ENCODE data around the gene RABGAP1L.
"Not testable (repeated sequence)": the region's sequence is repeated elsewhere in the genome, so short reads cannot be mapped to it uniquely, and the experiment has no call there.

RABGAP1L gene

DNA sequence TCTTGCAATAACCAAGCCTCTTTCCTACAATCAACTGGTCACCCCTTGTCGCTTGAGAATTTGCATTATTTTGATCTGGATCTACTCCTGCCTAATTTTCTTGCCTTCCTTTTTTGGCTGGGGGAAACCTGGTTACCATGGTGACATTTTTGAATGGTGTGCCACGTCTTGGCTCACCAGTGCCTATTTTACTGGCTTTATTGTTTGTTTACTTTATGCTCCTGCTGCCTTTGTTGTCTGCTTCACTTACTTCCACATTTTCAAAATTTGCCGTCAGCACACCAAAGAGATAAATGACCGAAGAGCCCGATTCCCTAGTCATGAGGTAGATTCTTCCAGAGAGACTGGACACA, 289.2 kb downstream of the RABGAP1L start:
- no peak for DNase-seq (ENCODE audit: low spot score)

- DNase-seq (ENCODE audit: low spot score), result peak; percentile 60
Observed at GRCh38 chr1:174448974-174449373, 289.7 kb downstream of the RABGAP1L start.

DNA sequence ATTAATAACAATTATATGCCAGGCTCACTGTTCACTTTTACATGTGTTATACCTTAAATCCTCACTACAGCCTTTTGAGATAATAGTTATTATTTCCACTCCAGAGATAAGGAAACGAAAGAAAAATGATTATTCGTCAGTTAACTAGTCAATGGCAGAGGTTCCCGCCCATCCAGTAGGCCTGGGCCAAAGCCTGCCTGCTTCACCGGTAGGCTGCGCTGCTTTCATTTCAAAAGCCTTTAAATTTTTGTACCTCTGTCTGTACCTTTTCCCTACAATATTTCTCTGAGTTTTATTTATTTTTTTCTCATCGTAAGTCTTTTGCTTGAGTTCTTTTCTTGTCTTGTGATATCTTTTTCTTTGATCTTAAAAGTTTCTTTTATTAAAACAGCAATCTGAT, 292.1 kb downstream of the RABGAP1L start:
- DNase-seq (ENCODE audit: low spot score), result no peak

- DNase-seq (ENCODE audit: low spot score), result no peak
Observed at GRCh38 chr1:174465855-174466254, 306.5 kb downstream of the RABGAP1L start.

DNA sequence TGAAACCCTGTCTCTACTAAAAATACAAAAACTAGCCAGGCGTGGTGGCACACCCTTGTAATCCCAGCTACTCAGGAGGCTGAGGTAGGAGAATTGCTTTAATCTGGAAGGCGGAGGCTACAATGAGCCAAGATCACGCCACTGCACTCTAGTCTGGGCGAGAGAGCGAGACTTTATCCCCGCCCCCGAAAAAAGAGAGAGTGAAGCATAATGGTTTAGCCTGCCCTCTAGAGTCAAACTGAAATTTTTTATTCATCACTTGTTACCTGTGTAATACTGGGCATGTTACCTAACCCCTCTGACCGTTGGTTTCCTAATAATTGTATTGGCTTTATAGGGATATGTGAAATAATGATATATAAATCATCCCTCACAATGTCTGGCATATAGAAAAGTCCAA, 307.3 kb downstream of the RABGAP1L start:
- DNase-seq (ENCODE audit: low spot score), result no peak

DNA sequence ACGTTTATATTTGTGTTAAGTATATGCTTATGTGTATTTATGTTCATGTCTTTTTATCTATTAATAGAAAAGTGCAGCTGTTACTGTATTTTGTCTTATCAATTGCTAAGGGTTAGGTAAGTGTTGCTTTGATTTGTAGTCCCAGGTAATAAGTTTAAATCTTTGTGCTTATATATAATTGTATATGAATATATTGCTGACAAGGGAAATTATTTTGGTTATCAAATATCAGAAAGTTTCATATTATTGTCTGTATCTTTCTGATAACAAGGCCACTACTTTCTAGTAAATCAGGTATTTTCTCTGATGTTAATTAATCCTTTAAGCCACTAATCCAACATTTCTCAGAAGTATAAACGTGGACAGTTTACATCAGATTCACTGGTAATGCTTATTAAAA, 309.7 kb downstream of the RABGAP1L start:
- DNase-seq (ENCODE audit: low spot score), result no peak

DNA sequence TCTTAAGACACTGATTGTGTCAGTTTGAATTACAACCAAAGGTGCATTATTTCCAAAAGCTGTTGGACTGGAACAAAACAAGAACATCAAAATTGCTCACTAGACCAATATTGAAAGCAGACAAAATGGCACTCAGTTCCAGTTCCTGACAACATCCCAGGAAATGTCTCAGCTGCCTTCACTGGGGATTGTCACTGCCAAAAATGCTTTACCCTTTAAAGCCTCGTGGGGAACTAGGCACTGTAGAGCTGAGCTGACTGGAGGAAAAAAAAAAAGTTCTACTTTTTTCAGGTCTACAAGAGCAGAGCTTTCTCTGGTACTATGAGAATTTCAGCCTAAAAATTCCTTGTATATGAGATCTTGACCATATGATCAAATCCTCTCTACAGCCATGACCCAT, 310.4 kb downstream of the RABGAP1L start:
- DNase-seq (ENCODE audit: low spot score), result no peak

DNA sequence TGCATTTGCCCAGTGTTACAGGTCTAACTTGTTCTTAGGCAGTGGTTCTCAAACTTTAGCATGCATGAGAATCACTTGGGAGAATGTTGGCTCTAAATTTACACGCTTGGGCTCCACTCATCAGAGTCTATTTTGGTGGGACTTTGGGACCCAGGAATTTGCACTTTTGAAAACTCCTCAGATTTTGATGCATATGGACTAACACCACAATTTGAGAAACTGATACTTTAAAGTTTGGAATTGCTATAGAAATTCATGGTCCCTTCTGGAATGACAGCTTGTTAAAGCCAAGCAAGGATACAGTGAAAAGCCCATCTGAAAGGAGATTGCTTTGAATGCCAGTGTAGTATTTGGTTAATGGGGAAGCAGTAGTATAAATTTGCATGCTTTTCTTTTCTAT, 320.0 kb downstream of the RABGAP1L start:
- no peak for DNase-seq (ENCODE audit: low spot score)

- DNase-seq (ENCODE audit: low spot score), result no peak
Observed at GRCh38 chr1:174480324-174480723, 321.0 kb downstream of the RABGAP1L start.

DNA sequence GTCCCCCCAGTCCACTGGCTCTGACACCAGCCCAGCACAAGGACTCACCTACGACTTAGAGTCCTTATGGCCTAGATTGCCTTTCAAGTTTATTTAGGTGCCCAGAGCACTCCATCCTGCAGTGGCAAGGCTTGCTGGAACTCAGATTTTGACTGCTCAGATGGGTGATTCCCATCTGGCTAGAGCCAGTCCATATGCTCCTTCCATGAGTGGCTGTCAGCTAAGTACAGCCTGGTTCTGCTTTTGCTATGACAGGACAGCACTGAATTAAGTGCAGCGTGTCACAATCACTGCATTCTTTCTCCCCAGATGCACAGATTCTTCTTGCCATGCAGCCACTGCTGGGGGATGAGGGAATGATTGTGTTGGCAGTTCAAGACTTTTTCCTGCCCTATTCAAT, 332.3 kb downstream of the RABGAP1L start:
- DNase-seq (ENCODE audit: low spot score), result no peak

DNA sequence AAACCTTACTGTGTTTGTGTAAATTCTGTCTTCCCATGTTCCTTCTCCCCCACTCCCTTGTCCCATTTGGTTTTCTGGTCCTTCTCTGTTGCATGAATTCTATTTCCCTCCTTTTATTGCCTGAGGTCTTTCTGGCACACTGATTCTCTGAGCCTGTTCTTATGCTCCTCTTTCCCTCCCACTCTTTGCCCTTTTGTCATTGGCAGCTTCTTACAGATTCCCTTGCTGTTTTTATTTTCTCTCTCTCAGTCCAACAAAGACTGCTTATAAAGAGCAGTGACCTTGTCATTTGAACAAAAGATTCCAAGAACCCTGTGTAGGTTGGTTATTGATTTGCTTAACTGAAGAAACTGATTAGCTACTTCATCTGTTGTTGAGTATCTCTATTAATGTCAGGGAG, 338.2 kb downstream of the RABGAP1L start:
- DNase-seq (ENCODE audit: low spot score), result no peak

- DNase-seq (ENCODE audit: low spot score), result not testable (repeated sequence)
Observed at GRCh38 chr1:174516755-174517154, 357.4 kb downstream of the RABGAP1L start.

DNA sequence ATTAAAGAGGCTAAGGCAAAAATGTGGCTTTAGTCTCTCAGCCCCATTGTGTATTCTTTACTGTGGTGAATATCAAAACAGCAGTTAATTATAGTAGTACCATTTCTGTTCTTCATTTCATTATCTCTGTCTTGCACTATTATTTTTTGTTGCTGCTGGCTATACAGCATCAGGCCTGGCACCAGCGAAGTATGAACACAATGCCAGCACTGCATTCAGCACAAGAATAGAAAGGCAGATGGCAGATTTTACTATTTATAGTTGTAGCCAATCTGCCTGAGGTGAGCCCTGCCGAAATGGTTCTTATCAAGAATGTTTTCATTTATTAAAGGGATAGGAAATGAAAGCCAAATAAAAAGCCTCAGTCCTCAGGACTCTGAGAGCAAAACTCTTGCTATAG, 360.5 kb downstream of the RABGAP1L start:
- DNase-seq (ENCODE audit: low spot score), result no peak

- DNase-seq (ENCODE audit: low spot score), result no peak
Observed at GRCh38 chr1:174531751-174532150, 372.4 kb downstream of the RABGAP1L start.

DNA sequence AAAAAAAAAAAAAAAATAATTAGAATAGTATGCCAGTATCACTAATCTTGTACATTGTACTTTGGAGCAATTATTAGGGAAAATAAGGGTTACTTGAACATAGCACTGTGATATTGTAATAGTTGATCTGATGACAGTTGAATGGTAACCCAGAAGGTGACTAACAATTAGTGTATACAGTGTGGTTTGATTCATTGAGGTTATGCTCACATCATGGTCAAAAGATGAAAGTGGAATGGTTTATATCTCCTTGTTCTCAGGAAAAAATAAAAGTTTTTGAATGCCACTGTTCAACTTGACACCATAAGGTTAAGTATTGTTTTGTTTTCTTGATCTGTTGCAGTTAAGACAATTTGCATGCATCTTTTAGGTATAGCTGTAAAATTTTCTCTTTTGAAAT, 375.5 kb downstream of the RABGAP1L start:
- no peak for DNase-seq (ENCODE audit: low spot score)

GRCh38 chr1:174535207-174535606, 375.9 kb downstream of the RABGAP1L start:
- DNase-seq (ENCODE audit: low spot score), result no peak

DNA sequence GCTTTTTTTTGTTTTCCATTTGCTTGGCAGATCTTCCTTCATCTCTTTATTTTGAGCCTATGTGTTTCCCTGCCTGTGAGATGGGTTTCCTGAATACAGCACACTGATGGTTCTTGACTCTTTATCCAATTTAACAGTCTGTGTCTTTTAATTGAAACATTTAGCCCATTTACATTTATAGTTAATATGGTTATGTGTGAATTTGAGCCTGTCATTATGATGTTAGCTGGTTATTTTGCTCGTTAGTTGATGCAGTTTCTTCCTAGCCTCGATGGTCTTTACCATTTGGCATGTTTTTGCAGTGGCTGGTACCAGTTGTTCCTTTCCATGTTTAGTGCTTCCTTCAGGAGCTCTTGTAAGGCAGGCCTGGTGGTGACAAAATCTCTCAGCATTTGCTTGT, 384.1 kb downstream of the RABGAP1L start:
- DNase-seq (ENCODE audit: low spot score), result not testable (repeated sequence)

- no peak for DNase-seq (ENCODE audit: low spot score)
Observed at GRCh38 chr1:174550296-174550695, 391.0 kb downstream of the RABGAP1L start.

- no peak for DNase-seq (ENCODE audit: low spot score)
Observed at GRCh38 chr1:174556392-174556791, 397.1 kb downstream of the RABGAP1L start.

DNA sequence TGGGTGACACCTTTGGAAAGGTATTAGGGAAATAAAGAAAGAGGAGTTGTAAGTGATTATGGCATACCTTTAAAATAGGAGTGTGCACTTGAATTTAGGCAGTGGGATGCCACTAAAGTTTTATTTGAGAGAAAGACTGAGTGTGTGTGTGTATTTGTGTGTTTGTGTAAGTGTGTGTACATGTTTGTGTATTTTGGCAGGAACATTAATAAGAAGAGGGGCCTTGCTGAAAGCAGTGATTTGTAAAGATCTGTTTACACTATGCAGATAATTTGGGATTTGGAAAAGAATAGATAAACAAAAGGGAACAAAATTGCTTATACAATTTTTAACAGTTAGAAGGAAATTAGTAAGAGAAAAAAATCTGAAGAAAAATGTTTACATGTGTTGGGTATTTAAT, 409.2 kb downstream of the RABGAP1L start:
- DNase-seq (ENCODE audit: low spot score), result no peak

- DNase-seq (ENCODE audit: low spot score), result no peak
Observed at GRCh38 chr1:174569240-174569639, 409.9 kb downstream of the RABGAP1L start.

- DNase-seq (ENCODE audit: low spot score), result no peak
Observed at GRCh38 chr1:174572771-174573170, 413.5 kb downstream of the RABGAP1L start.

- DNase-seq (ENCODE audit: low spot score), result not testable (repeated sequence)
Observed at GRCh38 chr1:174576120-174576519, 416.8 kb downstream of the RABGAP1L start.

DNA sequence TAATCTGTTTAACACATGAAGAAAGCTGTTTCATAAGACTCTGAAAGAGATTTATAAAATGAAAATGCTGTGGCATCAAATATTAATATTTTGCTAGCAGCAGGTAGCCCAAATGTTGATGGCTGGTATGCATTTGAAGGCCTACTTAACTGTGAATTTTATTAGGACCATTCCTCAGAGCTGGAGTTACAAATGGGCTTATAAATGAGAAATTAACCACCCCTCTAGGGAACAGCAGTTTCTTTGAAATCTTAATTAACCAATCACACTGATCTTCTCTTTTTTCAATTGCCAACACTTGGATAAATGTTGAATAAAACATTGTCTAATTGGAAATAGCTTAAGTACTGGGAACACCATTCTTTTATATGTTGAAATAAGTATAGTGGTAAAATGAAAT, 418.4 kb downstream of the RABGAP1L start:
- DNase-seq (ENCODE audit: low spot score), result no peak

- no peak for DNase-seq (ENCODE audit: low spot score)
Observed at GRCh38 chr1:174580801-174581200, 421.5 kb downstream of the RABGAP1L start.
